HG03432 (cell line): ENCODE measurements around the gene EVA1B.

Experiments
- ATAC-seq: cut with Tn5 transposase; IDR thresholded peaks from one replicate; pipeline ENCODE4 v1.9.1; 2021; ENCODE audit warnings: mild to moderate bottlenecking, moderate library complexity; ENCODE audit not compliant: unreplicated experiment

Gene EVA1B

GRCh38 chr1:36346741-36347370 lies 23.4 kb upstream of the EVA1B start:
- ATAC-seq = no peak

GRCh38 chr1:36345353-36345752 lies 21.9 kb upstream of the EVA1B start:
- ATAC-seq = no peak

GRCh38 chr1:36344395-36344680 lies 20.9 kb upstream of the EVA1B start:
- no peak for ATAC-seq

GRCh38 chr1:36343651-36344394 lies 20.4 kb upstream of the EVA1B start:
- ATAC-seq = no peak

GRCh38 chr1:36342426-36343185 lies 19.2 kb upstream of the EVA1B start:
- no peak for ATAC-seq

GRCh38 chr1:36341626-36342320 lies 18.3 kb upstream of the EVA1B start:
- ATAC-seq = no peak

- ATAC-seq = no peak
Measured at GRCh38 chr1:36339615-36340014, 16.2 kb upstream of the EVA1B start.

GRCh38 chr1:36339215-36339614 lies 15.8 kb upstream of the EVA1B start:
- no peak for ATAC-seq

- ATAC-seq = no peak
Measured at GRCh38 chr1:36337830-36338229, 14.4 kb upstream of the EVA1B start.

- ATAC-seq = no peak
Measured at GRCh38 chr1:36330940-36331339, 7.5 kb upstream of the EVA1B start.

GRCh38 chr1:36329817-36330216 lies 6.4 kb upstream of the EVA1B start:
- ATAC-seq = no peak

GRCh38 chr1:36328713-36329112 lies 5.3 kb upstream of the EVA1B start:
- no peak for ATAC-seq

GRCh38 chr1:36328088-36328480 lies 4.6 kb upstream of the EVA1B start:
- ATAC-seq = no peak

GRCh38 chr1:36327421-36328087 lies 4.1 kb upstream of the EVA1B start:
- ATAC-seq = no peak

GRCh38 chr1:36326499-36326898 lies 3.1 kb upstream of the EVA1B start:
- ATAC-seq = no peak

- ATAC-seq = no peak
Measured at GRCh38 chr1:36324353-36324703, 883 bp upstream of the EVA1B start.

GRCh38 chr1:36322786-36323635 lies 434 bp downstream of the EVA1B start:
- peak; percentile 33 for ATAC-seq

- ATAC-seq = no peak
Measured at GRCh38 chr1:36322041-36322785, 1.2 kb downstream of the EVA1B start.

GRCh38 chr1:36321119-36321951 lies 2.1 kb downstream of the EVA1B start:
- no peak for ATAC-seq
